Activated CD8-positive, alpha-beta memory T cell treated with anti-CD3 and anti-CD28 coated beads for 1 hour (primary cell): Measurements from ENCODE around the gene MAP2K6.
"Not testable (repeated sequence)": the region's sequence is repeated elsewhere in the genome, so short reads cannot be mapped to it uniquely, and the experiment has no call there.

Experiments
- DNase-seq, 2 donors: peaks; one replicate each; pipeline ENCODE4 v3.0.0-alpha.2; 2020; ENCODE audit warnings: low read depth in 1 of 2; ENCODE audit errors: extremely low read depth in 1 of 2

Gene MAP2K6

GRCh38 chr17:69454051-69454450 lies 39.6 kb downstream of the MAP2K6 start:
- no peak for DNase-seq

- DNase-seq = no peak
Measured at GRCh38 chr17:69455040-69455439, 40.5 kb downstream of the MAP2K6 start.

DNA sequence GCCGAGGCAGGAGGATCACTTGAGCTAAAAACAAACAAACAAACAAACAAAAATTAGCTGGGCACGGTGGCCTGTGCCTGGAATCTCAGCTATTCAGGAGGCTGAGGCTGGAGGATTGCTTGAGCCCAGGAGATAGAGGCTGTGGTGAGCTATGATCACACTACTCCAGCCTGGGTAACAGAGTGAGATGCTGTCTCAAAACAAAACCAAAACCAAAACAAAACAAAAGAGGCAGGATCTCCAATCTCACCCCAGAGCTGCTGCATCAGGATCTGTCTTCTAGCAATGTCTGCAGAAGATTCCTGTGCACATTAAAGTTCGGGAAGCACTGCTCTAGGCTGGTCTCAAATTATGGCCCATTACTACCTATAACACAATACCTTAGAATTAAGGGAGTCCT lies 43.1 kb downstream of the MAP2K6 start:
- no peak for DNase-seq

DNA sequence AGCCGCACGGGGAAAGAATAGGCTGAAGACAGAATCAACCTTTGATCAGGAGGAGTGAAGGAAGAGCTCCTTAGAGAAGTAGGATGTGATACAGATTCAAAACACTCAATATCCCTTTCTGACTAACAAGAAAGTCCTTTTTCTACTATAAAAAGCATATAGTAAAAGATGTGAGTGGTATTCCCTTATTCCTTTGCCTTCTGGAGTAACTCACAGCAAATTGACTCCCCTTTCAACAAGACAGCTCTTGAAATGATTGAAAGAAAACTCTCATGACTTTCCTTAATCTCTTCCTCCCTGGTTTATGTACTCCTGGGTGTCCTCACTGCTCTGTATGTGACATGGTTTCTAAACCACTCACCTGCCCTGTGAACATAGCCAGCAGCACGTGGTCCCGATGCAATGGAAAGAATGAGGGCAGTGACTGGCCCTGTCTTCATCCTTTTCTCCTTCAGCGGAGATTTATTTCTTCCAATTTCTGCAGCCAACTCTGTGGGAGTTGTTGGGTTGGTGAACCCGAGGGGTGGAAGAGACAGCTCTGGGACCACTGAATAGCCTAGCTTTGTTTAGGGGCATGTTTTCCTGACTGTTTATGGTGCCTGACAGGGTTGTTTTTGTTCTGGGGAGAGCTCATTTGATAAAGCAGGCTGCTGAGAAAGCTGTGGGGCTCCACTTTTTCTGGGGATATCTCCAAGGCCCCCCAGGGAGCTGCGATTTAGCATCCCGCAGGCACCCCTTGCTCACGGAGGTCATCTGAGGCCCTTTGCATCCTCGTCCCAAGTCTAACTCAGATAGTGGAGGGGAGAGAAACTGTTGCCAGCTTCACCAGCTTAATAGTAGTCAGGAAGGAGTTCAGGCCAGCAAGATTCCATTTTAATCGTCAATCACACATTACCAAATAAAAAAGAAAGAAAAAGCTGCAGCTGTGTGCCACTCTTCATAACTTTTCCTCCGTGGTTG lies 46.7 kb downstream of the MAP2K6 start:
- no peak for DNase-seq

DNA sequence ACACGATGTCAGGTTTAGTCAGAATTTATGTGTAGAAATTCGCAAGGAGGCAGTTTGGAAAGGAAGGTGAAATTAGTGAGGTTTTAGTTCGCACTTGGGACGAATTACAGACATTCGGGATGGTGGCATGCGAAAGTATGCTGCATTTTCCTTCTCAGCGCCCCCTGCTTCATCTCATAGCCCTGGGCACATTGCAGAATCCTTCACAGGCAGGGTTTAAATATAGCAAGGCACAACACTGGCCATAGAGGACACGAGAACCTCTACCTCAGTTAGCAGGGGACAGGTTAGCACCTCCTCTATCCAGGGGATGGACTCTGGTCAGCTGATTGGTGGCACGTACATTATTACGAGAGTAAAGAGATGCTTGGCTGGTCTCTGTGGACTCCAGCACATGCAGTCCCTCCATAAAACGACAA lies 47.5 kb downstream of the MAP2K6 start:
- no peak for DNase-seq

DNA sequence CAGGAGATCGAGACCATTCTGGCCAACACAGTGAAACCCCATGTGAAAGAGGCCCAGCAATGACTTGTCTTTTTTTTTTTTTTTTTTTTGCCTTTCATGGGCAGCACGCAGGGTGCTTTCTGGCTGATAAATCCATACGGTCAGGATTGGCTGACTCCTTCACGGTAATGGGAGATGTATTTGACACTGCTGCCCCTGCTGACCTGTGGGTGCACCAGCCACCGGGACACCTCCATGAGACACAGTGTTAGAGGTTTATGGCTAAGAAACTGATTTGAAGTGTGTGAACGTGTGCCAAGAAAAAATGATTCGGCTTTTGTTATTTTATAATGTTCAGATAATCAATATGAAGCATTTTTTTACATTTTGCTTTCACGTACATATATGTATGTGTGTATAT lies 48.4 kb downstream of the MAP2K6 start:
- no peak for DNase-seq

- DNase-seq = no peak
Measured at GRCh38 chr17:69466451-69466850, 52.0 kb downstream of the MAP2K6 start.

GRCh38 chr17:69466905-69467667 lies 52.6 kb downstream of the MAP2K6 start:
- no peak for DNase-seq

DNA sequence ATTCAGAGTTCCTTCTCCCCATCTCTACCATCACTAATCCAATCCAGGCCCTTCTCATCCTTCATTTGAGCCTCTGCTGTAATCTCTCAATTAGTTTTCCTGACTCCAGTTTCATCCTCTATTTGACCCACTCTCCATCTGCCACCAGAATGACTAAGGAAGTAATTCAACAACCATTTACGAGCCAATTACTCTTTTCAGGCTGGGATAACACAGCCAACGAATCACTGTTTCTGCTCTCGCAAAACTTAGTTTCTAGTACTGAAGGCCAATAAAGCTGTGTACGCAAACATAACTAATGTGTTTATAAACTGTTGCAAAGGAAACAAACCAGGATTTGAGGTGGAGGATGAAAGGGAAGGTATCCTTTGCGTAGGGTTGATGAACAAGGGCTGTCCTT lies 53.7 kb downstream of the MAP2K6 start:
- DNase-seq = no peak

DNA sequence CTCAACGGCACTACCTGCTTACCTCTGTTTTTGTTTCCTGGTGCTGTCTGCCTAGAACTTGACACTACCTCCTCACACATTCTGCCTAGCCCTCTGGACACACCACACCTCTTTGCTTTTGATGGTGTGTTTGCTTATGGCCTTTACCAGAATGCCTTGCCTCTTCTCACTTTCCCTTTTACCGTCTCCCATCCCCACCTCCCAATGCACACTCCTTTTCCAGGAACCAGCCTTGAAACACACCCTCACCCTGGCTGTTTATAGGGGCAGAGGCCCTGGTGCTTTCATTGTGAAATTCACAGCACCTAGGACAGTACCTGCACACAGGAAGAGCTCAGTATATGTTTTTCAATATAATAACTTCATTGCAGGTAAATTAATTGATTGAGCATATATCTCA lies 56.2 kb downstream of the MAP2K6 start:
- no peak for DNase-seq

DNA sequence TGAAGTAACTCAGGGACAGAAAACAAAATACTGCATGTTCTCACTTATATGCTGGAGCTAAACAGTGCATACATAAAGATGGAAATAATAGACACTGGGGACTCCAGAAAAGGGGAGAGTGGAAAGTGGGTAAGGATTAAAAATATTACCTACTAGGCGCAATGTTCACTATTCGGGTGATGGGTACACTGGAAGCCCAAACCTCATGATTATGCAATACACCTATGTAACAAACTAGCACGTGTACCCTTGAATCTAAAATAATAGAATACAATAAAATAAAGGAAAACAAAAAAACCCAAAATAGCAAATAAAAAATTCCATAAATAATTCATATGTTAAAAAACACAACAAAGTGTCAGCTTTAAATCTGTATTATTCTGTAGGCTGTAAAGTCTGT lies 56.9 kb downstream of the MAP2K6 start:
- no peak for DNase-seq

DNA sequence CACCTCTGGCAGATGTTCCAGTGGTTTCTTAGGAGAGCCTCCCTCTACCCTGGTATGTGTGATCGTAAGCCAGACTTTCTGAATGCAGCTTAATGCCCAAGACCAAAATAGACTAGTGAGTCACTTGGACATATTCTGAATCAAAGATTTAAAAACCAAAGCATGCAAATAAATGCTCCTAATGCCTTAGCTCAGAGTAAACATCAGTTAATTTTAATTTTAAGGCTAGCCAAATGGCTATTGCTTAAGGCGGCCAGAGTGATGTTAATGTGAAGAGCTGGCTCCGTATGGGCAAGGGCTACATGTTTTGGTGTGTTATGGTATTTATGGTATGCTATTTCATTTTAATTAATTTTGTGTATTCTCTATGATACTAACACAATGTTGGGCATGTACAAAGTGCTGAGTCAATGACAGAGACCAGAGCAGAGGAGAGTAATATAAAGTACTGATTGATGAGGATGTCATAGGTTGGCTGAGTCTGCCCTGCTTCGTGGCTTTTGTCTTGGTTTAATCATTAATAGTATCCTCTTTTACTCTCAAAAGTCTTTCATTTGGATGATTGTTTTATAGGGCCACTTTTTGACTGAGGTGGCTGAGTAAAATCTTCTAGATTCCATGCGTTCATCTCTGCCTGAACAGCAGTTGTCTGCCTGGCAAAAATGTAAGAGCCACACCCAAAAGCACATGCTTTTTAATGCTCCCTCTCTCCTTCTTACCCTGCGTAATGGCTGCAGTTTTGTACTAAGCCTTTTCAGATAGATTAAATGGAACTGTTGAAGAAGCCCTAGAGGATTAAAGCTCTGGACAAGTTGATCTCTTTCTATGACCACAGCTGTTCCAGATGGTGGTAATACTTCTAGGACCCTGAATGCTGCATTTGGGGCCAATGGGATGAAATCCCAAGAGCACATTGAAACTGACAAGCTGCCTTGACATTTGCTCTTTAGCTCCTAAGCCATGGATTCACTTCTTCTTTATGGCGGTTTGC lies 59.6 kb downstream of the MAP2K6 start:
- no peak for DNase-seq

DNA sequence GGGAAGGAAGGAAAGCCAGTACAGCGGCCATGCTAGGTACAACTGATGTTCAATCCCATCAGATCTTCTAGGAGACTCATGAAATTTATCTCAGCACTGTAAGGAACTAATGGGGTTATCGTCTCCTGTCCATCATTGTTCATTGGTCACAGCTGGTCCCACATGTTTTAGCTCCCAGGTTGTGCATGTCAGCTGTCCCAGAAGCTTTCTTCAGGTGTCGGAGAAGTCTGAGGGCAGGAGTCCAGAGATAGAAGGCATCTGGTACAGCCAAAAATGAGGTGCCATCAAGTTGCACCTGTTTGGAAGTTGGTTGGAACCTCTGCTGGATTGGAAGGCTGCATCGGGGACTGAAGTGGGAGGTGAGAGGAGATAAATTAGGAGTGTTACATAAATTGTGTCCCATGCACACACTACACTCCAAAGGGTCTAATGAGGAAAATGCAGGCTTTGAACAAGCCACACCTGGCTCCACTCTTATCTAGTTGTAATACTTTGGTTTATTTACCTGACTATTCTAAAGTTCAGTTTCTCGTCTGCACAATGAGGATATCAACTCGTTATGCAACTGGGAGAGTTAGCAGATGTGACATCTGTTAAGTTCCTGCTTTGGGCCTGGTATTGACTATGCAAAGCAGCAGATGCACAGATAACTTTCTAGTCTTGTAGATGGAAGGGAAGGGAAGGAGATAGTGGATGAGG lies 62.9 kb downstream of the MAP2K6 start:
- DNase-seq = no peak

DNA sequence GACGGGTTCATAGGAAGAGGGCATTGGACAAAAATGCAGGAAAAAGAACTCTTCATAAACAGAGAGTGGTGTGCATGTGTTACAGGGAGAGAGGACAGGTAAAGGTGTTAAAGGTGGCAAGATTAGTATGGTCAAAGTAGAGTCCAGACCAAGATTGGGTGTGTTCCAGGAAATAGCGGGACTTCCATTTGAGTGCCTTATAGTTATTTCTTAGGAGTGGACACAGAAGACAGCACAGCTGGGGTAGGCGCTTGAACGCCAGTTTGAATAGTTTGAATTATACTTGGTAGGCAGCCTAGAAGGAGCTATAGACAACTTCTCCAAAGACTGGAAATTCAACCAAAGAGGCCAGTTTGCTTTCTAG lies 63.4 kb downstream of the MAP2K6 start:
- no peak for DNase-seq

- DNase-seq = no peak
Measured at GRCh38 chr17:69478916-69479315, 64.4 kb downstream of the MAP2K6 start.

DNA sequence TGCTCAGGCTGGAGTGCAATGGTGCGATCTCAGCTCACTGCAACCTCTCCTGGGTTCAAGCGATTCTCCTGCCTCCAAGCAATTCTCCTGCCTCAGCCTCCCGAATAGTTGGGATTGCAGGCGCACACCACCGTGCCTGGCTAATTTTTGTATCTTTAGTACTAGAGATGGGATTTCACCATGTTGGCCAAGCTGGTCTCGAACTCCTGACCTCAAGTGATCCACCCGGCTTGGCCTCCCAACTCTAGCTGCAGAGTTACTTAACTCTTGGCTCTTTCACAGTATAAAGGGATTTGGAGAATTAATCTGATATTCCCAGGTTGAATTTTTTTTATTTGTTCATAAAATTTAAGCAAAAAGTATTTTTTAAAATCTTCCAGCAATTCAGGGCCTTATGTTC lies 65.3 kb downstream of the MAP2K6 start:
- DNase-seq = not testable (repeated sequence)

GRCh38 chr17:69480245-69480644 lies 65.7 kb downstream of the MAP2K6 start:
- DNase-seq = no peak

- DNase-seq = no peak
Measured at GRCh38 chr17:69485251-69485661, 70.8 kb downstream of the MAP2K6 start.

GRCh38 chr17:69485901-69486643 lies 71.6 kb downstream of the MAP2K6 start:
- no peak for DNase-seq
